HepG2 (cell line): ENCODE data around the gene TOGARAM1. TPM values are rescaled to one million over a fixed set of nuclear protein-coding genes. Genes with fewer than 3 reads are reported as not detected.

Experiments
- ATAC-seq: fragments of 200-7000 bp; cut with Tn5 transposase; 3 replicates; pipeline ENCODE4 v1.9.1; 2020; ENCODE audit warnings: mild to moderate bottlenecking, moderate library complexity
- BruUV-seq: library from RNA; stranded (reverse); fragments of 400-500 nt; replicated peaks from 2 replicates; lab custom pipeline; 2021; lab: Mats Ljungman, UMichigan
- CTCF ChIA-PET: fragments of 300-600 bp; formaldehyde crosslinking; extraction: SDS; loops from one replicate; lab custom pipeline; 2021; ENCODE audit warnings: low total read pairs, inconsistent platforms, low intra/inter-chr PET ratio; lab: Yijun Ruan, JAX
- POLR2A ChIA-PET: fragments of 350-600 bp; sonication (Branson Sonifier 250); formaldehyde crosslinking; loops from one replicate; lab custom pipeline; 2020; ENCODE audit warnings: antibody characterized with exemption, inconsistent platforms; lab: Yijun Ruan, JAX
- DNase-seq: peaks from one replicate; pipeline ENCODE4 v3.0.0-alpha.2; 2015; ENCODE audit warnings: low spot score
- FAIRE-seq: peaks from 3 replicates; lab custom pipeline; 2011; peaks lifted over from hg19 to GRCh38; lab: Jason Lieb, UNC
- H2AFZ ChIP-seq: one replicate; pipeline ENCODE4 v1.6.1; 2011; ENCODE audit warnings: low read length, inconsistent platforms
- H3K27ac ChIP-seq: fragments of 300-600 bp; 3 replicates; pipeline ENCODE4 v1.8.0; 2011; ENCODE audit warnings: mixed run types, mild to moderate bottlenecking, mixed read lengths, low read length, inconsistent platforms; ENCODE audit not compliant: insufficient read depth; ENCODE audit errors: extremely low read length
- H3K27me3 ChIP-seq, 2 experiments: fragments of 200-600 bp in 1 of 2; 2 replicates in 1 of 2; 3 replicates in 1 of 2; pipeline versions ENCODE4 v1.6.0 to v1.8.0; 2011; ENCODE audit warnings: low read length in 2 of 2, mild to moderate bottlenecking in 2 of 2, moderate library complexity in 2 of 2, inconsistent platforms in 1 of 2; ENCODE audit not compliant: insufficient read depth in 2 of 2, control insufficient read depth in 1 of 2
- H3K36me3 ChIP-seq, 2 experiments: fragments of 200-600 bp in 1 of 2; replicated peaks in 1 of 2; 2 replicates in 1 of 2; 3 replicates in 1 of 2; pipeline versions ENCODE4 v1.5.1 to v1.8.0; 2011; ENCODE audit warnings: low read length in 2 of 2, inconsistent platforms in 1 of 2; ENCODE audit not compliant: insufficient read depth in 2 of 2, control insufficient read depth in 1 of 2
- H3K4me1 ChIP-seq: 2 replicates; pipeline ENCODE4 v1.5.1; 2012; ENCODE audit warnings: low read length, inconsistent platforms; ENCODE audit not compliant: insufficient read depth
- H3K4me2 ChIP-seq: 2 replicates; pipeline ENCODE4 v1.6.0; 2011; ENCODE audit warnings: low read depth, low read length, inconsistent platforms
- H3K4me3 ChIP-seq, 3 experiments: fragments of 200-600 bp in 1 of 3; sonication (generic), shearing (Covaris generic) in 1 of 3; replicated peaks in 1 of 3; 2 replicates each; pipeline ENCODE4 v1.5.1; 2011 to 2016; ENCODE audit warnings: low read length in 3 of 3, inconsistent platforms in 2 of 3, low read depth in 2 of 3, mild to moderate bottlenecking in 2 of 3, control low read depth in 1 of 3, mixed read lengths in 1 of 3; ENCODE audit not compliant: insufficient read depth in 1 of 3
- H3K79me2 ChIP-seq: one replicate; pipeline ENCODE4 v1.6.1; 2011; ENCODE audit warnings: low read length, inconsistent platforms; ENCODE audit not compliant: insufficient read depth
- H3K9ac ChIP-seq: 2 replicates; pipeline ENCODE4 v1.6.0; 2011; ENCODE audit warnings: mild to moderate bottlenecking, low read depth, low read length, inconsistent platforms; ENCODE audit not compliant: insufficient read depth
- H3K9me3 ChIP-seq: 2 replicates; pipeline ENCODE4 v1.5.1; 2012; ENCODE audit warnings: mild to moderate bottlenecking, low read length
- H4K20me1 ChIP-seq: 2 replicates; pipeline ENCODE4 v1.6.0; 2011; ENCODE audit warnings: inconsistent platforms, mild to moderate bottlenecking, low read length, moderate library complexity; ENCODE audit not compliant: insufficient read depth
- CREM ChIP-seq, 2 experiments: sonication (generic) in 1 of 2; formaldehyde crosslinking in 1 of 2; IDR thresholded peaks; 2 replicates each; pipeline versions ENCODE4 v1.4.0 to v1.6.1; 2016 to 2020; ENCODE audit warnings: antibody characterized with exemption in 1 of 2, mild to moderate bottlenecking in 1 of 2, missing genetic modification reagents in 1 of 2
- ESRRA ChIP-seq: sonication (generic); formaldehyde crosslinking; IDR thresholded peaks from 2 replicates; pipeline ENCODE4 v1.5.1; 2020; ENCODE audit warnings: mild to moderate bottlenecking, low read depth, missing genetic modification reagents
- GATAD1 ChIP-seq: IDR thresholded peaks from 2 replicates; pipeline ENCODE4 v1.6.1; 2016; ENCODE audit warnings: missing genetic modification reagents, missing compliant biosample characterization
- HMGXB4 ChIP-seq, 2 experiments: sonication (generic) in 1 of 2; formaldehyde crosslinking in 1 of 2; IDR thresholded peaks; 2 replicates each; pipeline versions ENCODE4 v1.4.0 to v1.6.1; 2018 to 2020; ENCODE audit warnings: missing genetic modification reagents in 2 of 2, borderline replicate concordance in 1 of 2, low read depth in 1 of 2, mild to moderate bottlenecking in 1 of 2, missing biosample characterization in 1 of 2
- MXD4 ChIP-seq: IDR thresholded peaks from 2 replicates; pipeline ENCODE4 v1.6.1; 2016; ENCODE audit warnings: mild to moderate bottlenecking, missing biosample characterization, missing genetic modification reagents
- MYC ChIP-seq: sonication (generic); formaldehyde crosslinking; IDR thresholded peaks from 2 replicates; pipeline ENCODE4 v1.9.0; 2021; ENCODE audit warnings: missing genetic modification reagents, borderline replicate concordance
- PCBP1 ChIP-seq: fragments of 200-400 bp; formaldehyde crosslinking; IDR thresholded peaks from 2 replicates; pipeline ENCODE4 v1.6.1; 2017; ENCODE audit warnings: mild to moderate bottlenecking, low read depth, low read length, borderline replicate concordance
- RFX3 ChIP-seq: IDR thresholded peaks from 2 replicates; pipeline ENCODE4 v1.6.1; 2016; ENCODE audit warnings: missing biosample characterization, missing genetic modification reagents
- SRY ChIP-seq: sonication (generic); formaldehyde crosslinking; IDR thresholded peaks from 2 replicates; pipeline ENCODE4 v1.8.0; 2022; ENCODE audit warnings: mild to moderate bottlenecking, missing genetic modification reagents
- ZFP41 ChIP-seq: sonication (generic); formaldehyde crosslinking; IDR thresholded peaks from 2 replicates; pipeline ENCODE4 v1.4.0; 2020; ENCODE audit warnings: mild to moderate bottlenecking, missing genetic modification reagents, borderline replicate concordance
- ZNF121 ChIP-seq: sonication (generic); formaldehyde crosslinking; IDR thresholded peaks from 2 replicates; pipeline ENCODE4 v1.5.0; 2020; ENCODE audit warnings: mild to moderate bottlenecking, missing genetic modification reagents
- ZNF282 ChIP-seq: fragments of 450-650 bp; IDR thresholded peaks from 2 replicates; pipeline ENCODE4 v1.6.1; 2018; ENCODE audit not compliant: partially characterized antibody
- ZNF331 ChIP-seq: sonication (generic); formaldehyde crosslinking; IDR thresholded peaks from 2 replicates; pipeline ENCODE4 v1.4.0; 2020; ENCODE audit warnings: missing genetic modification reagents
- ZNF569 ChIP-seq: sonication (generic); formaldehyde crosslinking; IDR thresholded peaks from 2 replicates; pipeline ENCODE4 v1.5.0; 2020; ENCODE audit warnings: mild to moderate bottlenecking, missing genetic modification reagents, moderate library complexity, borderline replicate concordance
- ZNF746 ChIP-seq: sonication (generic); formaldehyde crosslinking; IDR thresholded peaks from 2 replicates; pipeline ENCODE4 v1.8.0; 2022; ENCODE audit warnings: mild to moderate bottlenecking, missing genetic modification reagents
- WGBS: methylation state at CpG from one replicate; pipeline ENCODE4 v1.1.6; 2017; ENCODE audit warnings: low lambda C conversion rate; 5-methylcytosine and 5-hydroxymethylcytosine counted together
- in situ Hi-C: cut with HindIII; loops from 2 replicates; pipeline ENCODE4 v1.10.0; 2017; ENCODE audit warnings: low pct_unique_long_range_greater_than_20kb; ENCODE audit not compliant: extremely low pct_ligation_motif_present
- intact Hi-C: fragments of 100-400 bp; cut with micrococcal nuclease; formaldehyde crosslinking; loops from one replicate; pipeline ENCODE4 v1.10.0; 2022; ENCODE audit not compliant: unreplicated experiment
- polyA plus RNA-seq, 8 experiments: library from polyadenylated mRNA; depleted of rRNA in 3 of 8; stranded (reverse) in 7 of 8; unstranded in 1 of 8; fragments of >200 nt; fragmentation: Illumina TruSeq in 4 of 8; extraction: Trizol in 4 of 8; gene quantifications; 2 replicates each; pipeline versions ENCODE4 v1.2.1 to v1.2.3, GENCODE V29; 2011 to 2016; ENCODE audit warnings: low read depth in 4 of 8, missing spikeins in 1 of 8, mixed read lengths in 1 of 8; ENCODE audit not compliant: insufficient read depth in 1 of 8
- total RNA-seq, 5 experiments: library from RNA; depleted of rRNA; stranded (reverse); fragments of >200 nt; fragmentation: Illumina TruSeq; extraction: Trizol; gene quantifications; 2 replicates each; pipeline ENCODE4 v1.2.3, GENCODE V29; 2016; ENCODE audit warnings: low read depth in 1 of 5
- TF ChIP-seq, protein P1 (sequence below): sonication (generic); formaldehyde crosslinking; IDR thresholded peaks from 2 replicates; pipeline ENCODE4 v1.5.1; 2020; ENCODE audit warnings: mild to moderate bottlenecking, missing genetic modification reagents, borderline replicate concordance

The TOGARAM1 gene
- total and polyA plus RNA-seq, 2 of the 13 experiments (the other 11 are each of a cell fraction or from before 2014, with no cell fraction given): 5.6 to 9.8 TPM

- in situ Hi-C loops: no loop called here
- CTCF ChIA-PET: no interaction called here
- FAIRE-seq: no peak
Measured at GRCh38 chr14:45051180-45051579, 89.2 kb downstream of the TOGARAM1 start.

DNA sequence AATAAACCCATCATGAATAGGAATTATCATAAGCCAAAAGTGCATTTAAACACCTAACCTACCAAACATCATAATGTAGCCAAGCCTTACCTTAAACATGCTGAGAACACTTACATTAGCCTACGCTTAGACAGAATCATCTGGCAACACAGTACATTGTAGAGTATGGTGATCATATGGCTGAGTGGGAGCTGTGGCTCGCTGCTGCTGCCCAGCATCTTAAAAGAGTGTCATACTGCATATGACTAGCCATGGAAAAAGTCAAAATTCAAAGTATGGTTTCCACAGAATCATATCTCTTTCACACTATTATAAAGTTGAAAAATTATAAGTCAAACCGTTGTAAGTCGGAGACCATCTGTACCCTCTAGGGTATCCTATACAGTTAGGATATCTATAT is 89.9 kb downstream of the TOGARAM1 start:
- no peak for FAIRE-seq
- POLR2A ChIA-PET: no interaction called here
- intact Hi-C loops: no loop called here
- no peak for TF ChIP-seq CREM (IDR thresholded peaks at IDR 0.05)
- no peak for TF ChIP-seq CREM (CRISPR knock-in tag; IDR thresholded peaks at IDR 0.05)
- TF ChIP-seq, protein P1, sequence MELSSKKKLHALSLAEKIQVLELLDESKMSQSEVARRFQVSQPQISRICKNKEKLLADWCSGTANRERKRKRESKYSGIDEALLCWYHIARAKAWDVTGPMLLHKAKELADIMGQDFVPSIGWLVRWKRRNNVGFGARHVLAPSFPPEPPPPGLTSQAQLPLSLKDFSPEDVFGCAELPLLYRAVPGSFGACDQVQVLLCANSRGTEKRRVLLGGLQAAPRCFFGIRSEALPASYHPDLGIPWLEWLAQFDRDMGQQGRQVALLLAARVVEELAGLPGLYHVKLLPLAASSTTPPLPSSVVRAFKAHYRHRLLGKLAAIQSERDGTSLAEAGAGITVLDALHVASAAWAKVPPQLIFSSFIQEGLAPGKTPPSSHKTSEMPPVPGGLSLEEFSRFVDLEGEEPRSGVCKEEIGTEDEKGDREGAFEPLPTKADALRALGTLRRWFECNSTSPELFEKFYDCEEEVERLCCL (CRISPR knock-in tag): no peak
- TF ChIP-seq MXD4 (CRISPR knock-in tag): no peak
- no peak for TF ChIP-seq ESRRA (CRISPR knock-in tag)
- no peak for TF ChIP-seq ZNF569
- TF ChIP-seq ZNF746 (CRISPR knock-in tag): no peak
- no peak for TF ChIP-seq ZNF121 (CRISPR knock-in tag)
- TF ChIP-seq GATAD1 (CRISPR knock-in tag): no peak
- no peak for TF ChIP-seq SRY (CRISPR knock-in tag)
- no peak for TF ChIP-seq ZFP41 (CRISPR knock-in tag)
- TF ChIP-seq ZNF282: no peak

More at GRCh38 chr14:45051180-45051579, 89.2 kb downstream of the TOGARAM1 start:
- POLR2A ChIA-PET: no interaction called here
- Histone ChIP-seq H3K27ac (no peak overlapping the region), H3K4me2 (no peak overlapping the region), H2AFZ (no peak overlapping the region), H3K9ac (no peak overlapping the region), H3K4me1 (0 out of 2 replicates have a peak, but pooled peaks cover under 1% of the 10 kb centered on the region), H3K4me3 (no peak overlapping the region), H3K79me2 (no peaks in the 10 kb centered on the region), H3K27me3 (no peaks in the 10 kb centered on the region), H3K9me3 (no peaks in the 10 kb centered on the region), H3K36me3 (peaks cover 3% of the 10 kb centered on the region in 2 experiments; a peak in 1 of 5 replicates), H4K20me1 (no peaks in the 10 kb centered on the region)
- ATAC-seq: no peak
- no TSS peak for BruUV-seq
- no peak for TF ChIP-seq MYC (CRISPR knock-in tag)
- TF ChIP-seq RFX3 (CRISPR knock-in tag): no peak
- TF ChIP-seq HMGXB4 (CRISPR knock-in tag; IDR thresholded peaks at IDR 0.05; ENCODE audit: borderline replicate concordance in 1 of 2, low read depth in 1 of 2): no peak
- TF ChIP-seq PCBP1: no peak
- no peak for TF ChIP-seq ZNF331 (CRISPR knock-in tag)
- intact Hi-C loops: no loop called here
- no peak for DNase-seq

More for the DNA sequence above, 89.9 kb downstream of the TOGARAM1 start:
- no peak for DNase-seq
- no peak overlapping the region for H3K4me2 ChIP-seq
- H3K27ac ChIP-seq: no peak overlapping the region
- H3K79me2 ChIP-seq: no peaks in the 10 kb centered on the region
- CTCF ChIA-PET: no interaction called here
- H3K9me3 ChIP-seq: no peaks in the 10 kb centered on the region
- H3K9ac ChIP-seq: no peak overlapping the region
- H3K4me1 ChIP-seq: peaks cover 8% of the 10 kb centered on the region
- no peaks in the 10 kb centered on the region; a peak in 1 of 5 replicates for H3K36me3 ChIP-seq
- H3K4me3 ChIP-seq: no peak overlapping the region
- no peaks in the 10 kb centered on the region for H4K20me1 ChIP-seq
- H3K27me3 ChIP-seq: no peaks in the 10 kb centered on the region
- 96% methylated on average over 4 of the region's 4 CpGs for WGBS
- no peak overlapping the region for H2AFZ ChIP-seq
- no peak for ATAC-seq
- in situ Hi-C loops: no loop called here
- BruUV-seq: no TSS peak
